CD1c-positive myeloid dendritic cell (primary cell): Measurements from ENCODE around the gene CDHR5.
A peak's percentile ranks its signal among the peaks of the same experiment; 100 is the strongest.

Experiments
- DNase-seq: peaks from one replicate; pipeline ENCODE4 v3.0.0-alpha.2; 2016; ENCODE audit errors: extremely low spot score

Gene CDHR5

DNA sequence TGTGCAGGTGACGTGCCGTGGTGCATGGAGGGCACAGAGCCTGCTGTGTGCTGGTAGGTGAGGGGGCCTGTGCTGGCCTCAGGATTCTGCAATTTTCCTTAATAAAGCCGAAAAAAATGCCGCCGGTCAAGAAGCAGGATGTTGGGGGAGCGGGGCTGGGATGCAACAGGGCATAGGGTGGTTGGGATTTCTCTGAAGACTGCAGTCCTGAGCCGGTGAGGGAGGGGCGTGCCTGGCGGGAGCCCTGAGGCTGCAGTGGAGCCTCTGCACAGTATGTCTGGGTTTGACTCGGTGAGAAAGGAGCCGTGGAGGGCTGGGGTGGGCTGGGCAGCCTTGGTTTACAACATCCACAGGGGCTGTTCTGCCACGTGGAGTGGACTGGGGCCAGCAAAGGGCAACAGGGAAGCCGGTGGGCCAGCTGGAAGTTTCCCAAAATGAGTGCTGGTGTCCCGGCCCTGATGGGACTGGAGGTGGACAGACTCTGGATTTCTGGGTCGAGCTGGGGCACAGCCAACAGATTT is 1.3 kb downstream of the CDHR5 start:
- no peak for DNase-seq

DNA sequence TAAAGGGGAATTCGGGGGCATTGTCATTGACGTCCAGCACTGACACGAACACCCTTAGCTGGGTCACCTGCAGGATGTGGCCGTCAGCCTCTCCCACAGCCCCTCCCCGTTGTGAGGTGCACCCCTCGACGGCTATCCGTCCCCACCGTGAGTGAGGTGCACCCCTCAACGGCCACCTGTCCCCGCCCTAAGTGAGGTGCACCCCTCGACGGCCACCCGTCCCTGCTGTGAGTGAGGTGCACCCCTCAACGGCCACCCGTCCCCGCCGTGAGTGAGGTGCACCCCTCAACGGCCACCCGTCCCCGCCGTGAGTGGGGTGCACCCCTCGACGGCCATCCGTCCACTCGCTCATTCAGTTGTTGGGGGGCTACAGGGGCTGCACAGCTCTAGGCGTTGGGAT is 2.9 kb downstream of the CDHR5 start:
- DNase-seq = no peak

DNA sequence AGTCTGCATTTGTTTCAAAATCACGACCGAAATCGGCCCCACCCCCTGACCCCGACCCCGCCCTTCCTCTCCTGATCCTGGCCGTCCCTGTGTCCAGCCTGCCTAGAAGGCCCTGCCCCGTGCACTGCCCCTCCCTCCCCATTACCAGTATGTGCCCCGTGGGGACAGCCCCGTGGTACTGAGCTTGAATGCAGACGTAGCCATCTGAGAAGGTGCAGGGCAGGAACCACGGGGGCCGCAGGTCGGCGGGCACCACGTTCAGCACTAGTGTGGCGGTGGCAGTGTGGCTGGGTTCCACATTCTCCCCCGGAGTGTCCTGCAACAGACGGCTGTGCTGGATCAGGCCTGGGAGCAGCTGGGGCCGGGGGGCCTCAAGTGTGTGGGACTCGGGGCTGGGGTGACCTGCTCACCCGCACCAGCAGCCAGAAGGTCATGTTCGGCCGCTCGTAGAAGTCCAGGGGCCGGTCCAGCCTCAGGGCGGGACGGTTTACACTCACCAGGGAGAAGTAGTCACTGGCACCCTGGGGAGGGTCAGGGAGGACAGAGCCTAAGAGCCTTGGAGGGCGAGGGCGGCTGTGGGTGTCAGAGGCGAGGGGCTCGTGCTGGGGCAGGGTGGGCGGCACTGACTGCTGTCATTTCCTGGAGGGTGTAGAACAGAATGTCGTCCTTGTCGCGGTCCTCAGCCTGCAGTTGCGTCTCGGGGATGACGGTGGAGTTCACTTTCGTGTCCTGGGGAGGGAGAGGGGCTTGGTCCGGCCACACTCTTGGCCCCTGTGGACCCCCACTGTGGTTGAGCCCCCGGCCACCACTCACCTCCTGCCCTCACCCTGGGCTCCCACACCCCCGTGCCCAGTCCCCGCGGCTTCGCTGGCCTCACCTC is 3.6 kb downstream of the CDHR5 start:
- DNase-seq = no peak

DNA sequence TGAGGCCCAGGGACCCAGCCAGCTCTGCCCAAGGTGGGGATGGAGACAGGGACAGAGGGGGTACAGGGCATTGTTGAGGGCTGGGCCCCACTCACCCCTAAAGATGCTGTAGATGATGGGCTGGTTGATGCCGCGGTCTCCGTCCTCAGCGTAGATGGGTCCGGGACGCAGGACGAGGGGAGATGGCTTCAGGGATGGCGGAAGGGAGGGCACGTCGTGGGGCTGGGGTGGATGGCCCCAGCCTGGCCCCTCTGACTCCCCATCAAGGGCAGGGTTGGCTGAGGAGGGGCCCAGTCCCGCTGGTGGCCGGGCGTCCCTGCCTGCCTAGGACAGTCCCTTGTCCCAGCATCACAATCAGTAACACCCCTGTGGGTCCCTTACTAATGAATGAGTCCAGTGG is 4.6 kb downstream of the CDHR5 start:
- DNase-seq = no peak

DNA sequence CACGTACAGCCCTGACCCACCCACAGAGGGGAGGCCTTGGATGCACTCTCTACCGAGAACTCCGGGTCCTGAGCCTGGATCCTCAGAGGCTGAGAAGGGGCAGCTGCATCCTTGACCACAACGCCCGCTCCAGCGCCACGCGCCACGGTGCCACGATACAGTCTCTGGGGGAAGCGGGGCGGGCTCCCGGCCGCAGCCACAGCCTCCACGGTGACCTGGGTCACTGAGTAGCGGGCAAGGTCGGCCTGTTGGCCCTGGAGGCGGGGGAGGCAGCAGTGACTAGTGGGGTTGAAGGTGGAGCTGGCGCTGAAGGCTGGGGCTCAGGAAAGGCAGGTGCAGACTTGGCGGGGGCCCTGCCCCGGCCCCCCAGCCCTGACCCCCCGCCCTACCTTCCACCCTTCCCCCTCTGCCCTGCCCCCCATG is 5.1 kb downstream of the CDHR5 start:
- DNase-seq = no peak

DNA sequence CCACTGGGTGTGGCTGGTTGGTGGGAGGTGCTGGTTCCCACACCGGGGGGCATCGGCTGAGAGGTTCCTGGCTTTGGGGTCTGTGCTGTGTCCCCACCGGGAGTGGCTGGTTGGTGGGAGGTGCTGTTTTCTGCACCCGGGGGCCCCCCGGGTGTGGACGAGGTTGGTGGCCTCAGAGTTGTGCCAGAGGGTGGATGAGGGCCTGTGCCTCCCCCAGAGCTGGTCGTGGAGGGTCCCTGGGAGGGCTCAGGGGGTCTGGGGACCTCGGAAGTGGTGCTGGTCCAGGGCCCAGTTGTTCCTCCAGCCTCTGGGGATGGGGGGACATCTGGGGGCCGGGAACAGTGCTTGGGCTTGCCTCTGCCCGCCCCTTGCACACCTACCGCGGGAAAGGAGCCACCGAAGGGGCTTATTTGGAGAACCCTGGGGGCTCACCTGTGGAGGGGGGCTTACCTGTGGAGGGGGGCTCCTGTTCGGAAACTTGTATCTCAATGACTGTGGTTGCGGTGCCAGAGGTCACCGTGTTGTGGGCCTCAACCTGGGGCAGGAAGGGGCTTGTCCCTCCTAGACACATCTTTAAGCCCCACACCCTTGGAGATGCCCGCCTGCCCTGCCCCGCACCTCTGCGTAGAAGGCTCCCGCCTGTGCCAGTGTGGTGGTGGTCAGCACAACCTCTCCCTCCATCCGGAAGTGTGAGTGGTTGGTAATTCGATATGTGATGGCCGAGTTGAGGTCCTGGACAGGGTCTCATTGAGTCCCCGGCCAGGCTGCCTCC is 5.7 kb downstream of the CDHR5 start:
- DNase-seq = no peak

DNA sequence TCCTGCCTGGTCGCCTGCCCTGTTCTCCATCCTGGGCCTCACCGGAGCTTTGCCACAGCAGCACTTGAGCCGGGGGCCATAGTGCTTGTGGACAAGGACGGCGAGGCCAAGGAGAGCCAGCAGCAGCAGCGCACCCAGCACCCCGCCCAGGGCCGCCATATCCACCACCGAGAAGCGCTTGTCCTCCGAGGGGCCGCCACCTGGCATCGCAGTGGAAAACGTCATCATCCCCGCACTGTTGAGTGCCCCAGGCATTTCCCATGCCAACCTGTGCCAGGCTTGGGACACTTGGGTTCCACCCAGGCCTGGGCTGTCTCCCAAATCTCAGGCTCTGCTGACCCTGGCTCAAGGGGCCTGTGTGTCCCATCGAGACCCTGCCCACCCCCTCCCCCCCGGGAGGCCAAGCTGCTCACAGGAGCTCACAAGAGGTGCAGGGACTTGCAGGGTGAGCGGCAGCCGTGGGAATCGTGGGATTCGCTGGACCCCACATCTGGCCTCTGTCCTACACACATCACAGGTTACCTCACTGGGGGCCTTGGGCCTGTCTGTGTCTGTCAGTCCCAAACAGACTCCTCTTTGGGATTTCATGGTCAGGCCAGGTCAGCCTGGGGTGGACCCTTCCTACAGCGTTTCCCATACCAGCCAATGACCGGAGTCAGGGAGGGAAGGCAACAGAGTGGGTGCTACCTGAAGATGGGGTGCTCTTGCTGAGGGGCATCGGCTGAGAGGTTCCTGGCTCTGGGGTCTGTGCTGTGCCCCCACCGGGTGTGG is 6.7 kb downstream of the CDHR5 start:
- DNase-seq = no peak

DNA sequence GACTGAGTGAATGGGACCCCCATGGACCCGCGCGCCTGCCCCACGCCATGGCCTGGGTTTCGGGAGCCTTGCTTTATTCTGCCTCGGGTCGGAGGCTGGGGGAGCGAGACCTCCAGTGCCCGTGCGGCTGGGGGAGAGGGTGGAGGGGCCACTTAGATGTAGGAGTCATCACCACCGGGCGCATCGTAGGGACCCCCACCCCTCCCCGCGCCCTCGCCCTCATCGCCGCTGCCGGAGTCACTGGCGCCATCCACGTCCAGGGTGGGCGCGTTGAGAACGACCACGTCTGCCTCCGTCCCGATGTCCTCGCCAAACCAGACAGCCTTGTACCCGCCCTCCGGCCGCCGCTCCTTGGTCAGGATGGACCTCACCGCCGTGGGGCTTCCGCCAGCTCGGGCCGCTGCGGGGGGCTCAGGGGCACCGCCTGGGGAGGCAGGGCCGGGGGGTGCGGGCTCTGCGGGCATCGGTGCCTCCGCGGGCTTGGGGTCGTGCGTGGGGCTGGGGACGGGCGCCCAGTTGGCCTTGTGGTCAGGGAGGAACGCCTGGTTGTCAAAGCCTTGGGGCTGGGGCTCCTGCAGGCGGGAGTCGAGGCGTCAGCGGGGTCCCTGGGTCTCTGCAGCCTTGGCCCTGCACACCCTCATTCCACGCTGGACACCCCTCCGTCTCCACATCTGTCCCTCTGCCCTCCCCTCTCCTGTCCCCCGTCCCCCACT is 7.4 kb downstream of the CDHR5 start:
- DNase-seq = no peak

DNA sequence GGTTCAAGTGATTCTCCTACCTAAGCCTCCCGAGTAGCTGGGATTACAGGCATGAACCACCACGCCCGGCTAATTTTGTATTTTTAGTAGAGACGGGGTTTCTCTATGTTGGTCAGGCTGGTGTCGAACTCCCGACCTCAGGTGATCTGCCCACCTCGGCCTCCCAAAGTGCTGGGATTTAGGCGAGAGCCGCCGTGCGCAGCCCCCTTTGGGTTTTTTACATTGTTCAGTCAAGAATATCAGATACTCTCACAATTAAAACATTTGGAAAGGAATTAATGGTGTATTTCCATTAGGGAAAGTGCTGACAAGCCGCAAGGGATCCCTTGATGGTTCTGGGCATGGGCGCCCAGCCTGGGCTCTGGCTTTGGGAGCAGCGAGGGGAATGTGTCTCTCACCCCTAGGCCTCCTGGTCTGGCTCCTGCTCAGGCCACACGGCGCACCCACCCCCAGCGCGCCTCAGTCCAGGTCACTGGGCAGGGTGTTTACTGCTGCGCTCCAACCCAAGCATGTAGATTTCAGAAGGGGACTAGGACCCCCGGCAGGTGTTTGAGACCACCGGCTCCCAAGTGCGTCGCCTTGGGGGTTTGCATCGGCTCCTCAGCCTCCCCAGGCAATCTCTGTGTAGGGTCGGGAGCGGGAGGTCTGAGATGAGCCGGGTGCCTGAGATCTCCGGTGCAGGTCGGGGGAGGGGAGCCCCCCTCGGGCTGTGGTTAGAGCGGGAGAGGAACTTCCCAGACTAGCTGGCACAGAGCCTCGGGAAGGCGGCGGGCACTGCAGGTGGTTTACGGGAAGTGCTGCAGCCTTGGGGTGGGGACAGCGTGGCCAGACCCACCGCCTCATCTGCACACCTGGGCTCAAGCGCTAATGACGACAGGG is 8.2 kb downstream of the CDHR5 start:
- DNase-seq = no peak

DNA sequence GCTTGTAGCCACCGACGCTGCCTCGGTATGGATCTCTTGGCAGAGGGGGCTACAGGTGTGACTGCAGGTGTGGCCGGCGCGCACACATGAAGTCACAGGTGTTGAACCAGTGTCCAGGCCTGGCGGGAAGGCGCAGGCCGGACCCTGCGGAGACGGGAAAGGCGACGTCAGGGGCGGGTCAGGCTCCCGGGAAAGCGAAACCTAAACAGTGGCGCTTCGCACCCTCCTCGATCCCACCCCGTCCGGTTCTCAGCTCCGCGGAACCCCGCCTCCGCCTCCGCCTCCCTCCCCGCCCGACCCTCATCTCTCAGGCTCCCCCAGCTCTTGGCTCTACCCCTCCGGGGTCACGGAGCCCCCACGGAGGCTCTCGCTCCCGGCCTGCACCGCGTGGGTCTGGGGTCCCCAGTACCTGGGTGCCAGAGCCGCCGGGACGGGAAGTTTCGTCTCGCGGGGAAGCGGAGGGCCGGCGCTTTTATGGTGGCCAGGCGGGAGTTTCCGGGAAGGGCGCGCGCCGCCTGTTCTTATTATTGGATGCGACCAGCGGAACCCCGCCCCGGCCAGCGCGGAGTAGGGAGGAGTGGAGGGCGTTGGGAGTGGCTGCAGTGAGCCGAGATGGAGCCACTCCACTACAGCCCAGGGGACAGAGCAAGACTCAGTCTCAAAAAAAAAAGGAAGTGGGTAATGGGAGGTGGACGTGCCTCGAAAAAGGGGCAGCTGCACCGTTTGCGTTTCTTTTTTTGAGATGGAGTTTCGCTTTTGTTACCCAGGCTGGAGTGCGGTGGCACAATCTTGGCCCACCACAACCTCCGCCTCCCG is 9.0 kb downstream of the CDHR5 start, which contains the start of gene IRF7:
Gene IRF7, minus strand, starts transcription at position 447 of the 816 bp plus-strand sequence. CDS start 586 bp downstream, outside the sequence.
- peak; percentile 97 for DNase-seq

DNA sequence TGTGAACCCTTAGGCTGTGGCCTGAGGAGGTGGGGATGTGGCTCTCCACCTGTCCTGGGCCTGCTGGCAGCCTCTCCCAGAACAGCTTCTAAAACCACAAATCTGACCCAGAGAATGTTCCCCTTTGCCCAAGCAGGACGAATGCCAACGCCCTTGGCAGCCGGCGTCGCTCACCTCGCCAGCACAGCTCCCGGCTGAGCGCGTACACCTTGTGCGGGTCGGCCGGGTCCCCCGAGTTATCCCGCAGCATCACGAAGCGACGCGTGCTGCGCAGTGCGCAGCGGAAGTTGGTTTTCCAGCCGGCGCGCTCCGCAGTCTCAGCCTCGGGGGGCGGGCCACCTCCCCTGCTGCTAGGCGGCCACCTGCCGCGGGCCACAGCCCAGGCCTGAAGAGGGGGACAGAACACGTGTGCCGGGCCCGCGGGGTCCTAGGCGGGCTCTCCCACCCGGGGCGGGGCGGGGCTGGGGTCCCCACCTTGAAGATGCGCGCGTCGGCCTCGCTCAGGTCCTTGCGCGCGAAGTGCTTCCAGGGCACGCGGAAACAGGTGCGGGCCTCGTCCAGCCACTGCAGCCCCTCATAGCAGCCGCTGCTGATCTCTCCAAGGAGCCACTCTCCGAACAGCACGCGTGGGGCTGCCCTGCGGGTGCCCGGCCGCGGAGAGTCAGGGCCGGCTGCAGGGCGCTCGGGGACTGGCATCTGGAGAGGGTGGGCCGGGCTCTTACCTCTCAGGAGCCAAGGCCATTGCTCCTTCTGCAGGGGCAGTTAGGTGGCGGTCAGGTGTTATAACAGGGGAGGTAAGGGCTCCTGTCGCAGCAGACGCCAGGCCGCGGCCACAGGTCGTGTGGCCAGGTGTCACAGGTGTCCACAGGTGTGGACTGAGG is 9.9 kb downstream of the CDHR5 start:
- no peak for DNase-seq

DNA sequence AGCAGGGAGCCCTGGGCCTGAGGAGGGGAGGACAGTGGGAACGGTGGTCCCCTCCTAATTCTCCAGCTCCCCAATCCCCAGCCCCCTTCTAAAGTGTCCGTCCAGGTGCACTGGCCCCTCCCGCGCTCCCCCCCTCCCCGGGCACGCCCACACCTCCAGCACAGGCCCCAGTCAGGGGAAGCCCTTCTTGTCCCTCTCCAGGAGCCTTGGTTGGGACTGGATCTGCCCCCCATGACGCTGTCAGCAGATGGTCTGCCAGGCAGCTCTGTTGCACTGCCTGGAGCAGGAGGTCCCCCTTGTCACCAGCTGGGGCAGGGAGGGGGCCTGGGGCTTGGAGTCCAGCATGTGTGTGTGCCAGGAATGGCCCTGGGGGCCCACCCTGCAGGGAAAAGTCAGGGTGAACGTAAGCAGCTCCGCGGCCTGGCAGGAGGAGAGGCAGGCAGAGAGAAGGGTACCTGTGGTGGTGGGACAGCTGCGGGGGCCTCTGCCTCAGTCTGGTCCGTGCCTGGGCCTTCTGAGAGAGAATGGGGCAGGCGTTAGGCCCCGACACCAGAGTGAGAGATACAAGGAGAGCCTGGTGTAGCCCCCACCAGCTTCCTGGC is 10.6 kb downstream of the CDHR5 start:
- no peak for DNase-seq

DNA sequence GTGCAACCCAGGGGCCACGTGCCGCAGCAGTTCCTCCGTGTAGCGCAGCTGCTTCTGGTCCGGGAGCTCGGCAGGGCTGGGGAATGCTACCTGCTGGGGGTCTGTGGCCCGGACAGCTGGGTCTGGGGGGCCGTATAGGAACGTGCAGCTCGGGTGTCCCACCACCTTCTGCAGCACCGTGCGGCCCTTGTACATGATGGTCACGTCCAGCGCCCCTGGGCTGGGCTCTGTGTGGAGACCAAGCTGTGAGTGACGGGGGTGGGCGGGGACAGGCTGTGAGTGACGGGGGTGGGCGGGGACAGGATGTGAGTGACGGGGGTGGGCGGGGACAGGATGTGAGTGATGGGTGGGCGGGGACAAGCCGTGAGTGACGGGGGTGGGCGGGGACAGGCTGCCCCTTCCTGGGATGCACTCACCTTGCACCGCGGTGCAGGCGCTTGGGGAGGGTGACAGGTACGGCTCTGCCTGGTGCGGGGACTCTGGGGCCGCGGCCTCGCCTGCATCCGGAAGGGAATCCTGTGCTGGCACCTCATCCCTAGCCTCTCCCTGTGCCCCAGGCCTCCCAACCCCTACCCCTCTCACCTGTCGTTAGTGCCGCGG is 11.3 kb downstream of the CDHR5 start:
- DNase-seq = peak; percentile 75

DNA sequence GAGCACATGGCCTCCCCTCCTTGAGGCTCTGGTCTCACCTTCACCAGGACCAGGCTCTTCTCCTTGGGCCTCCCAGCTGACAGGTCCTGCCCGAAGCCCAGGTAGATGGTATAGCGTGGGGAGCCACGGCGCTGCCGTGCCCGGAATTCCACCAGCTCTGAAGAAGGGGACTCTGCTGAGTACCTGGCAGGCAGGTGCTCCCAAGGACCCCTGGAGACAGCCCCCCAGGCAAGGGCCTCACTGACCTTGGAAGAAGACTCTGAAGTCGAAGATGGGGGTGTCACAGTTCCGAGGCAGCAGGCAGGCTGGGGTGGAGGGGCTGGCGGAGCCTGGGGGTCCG is 11.8 kb downstream of the CDHR5 start:
- DNase-seq = no peak

DNA sequence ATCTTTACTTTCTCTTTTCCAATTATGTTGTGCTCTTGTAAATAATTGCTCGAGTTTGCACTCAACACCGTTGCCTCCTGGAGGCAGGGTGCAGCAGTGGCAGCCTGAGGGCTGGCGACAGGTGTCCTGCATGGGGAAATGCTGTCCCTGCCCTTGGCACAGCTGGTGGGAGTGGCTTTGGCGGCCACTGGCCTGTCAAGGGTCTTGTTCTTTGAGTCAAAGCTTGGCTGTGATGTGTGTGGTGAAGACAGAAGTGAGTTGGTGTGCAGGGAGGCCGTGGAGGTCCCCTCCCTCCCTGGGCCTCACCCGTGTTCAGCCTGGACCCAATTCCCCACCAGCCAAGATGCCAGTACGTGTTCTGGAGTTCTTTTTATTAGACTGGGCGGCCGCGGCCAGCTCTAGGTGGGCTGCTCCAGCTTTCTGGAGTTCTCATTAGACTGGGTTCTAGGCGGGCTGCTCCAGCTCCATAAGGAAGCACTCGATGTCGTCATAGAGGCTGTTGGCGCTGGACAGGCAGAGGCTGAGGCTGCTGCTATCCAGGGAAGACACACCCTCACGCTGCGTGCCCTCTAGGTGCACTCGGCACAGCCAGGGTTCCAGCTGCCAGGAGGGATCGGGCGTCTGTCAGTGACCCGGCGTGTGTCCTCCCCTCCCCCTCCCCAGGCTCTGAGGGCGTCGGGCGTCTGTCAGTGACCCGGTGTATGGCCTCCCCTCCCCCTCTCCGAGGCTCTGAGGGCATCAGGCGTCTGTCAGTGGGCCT is 12.4 kb downstream of the CDHR5 start:
- peak; percentile 15 for DNase-seq

DNA sequence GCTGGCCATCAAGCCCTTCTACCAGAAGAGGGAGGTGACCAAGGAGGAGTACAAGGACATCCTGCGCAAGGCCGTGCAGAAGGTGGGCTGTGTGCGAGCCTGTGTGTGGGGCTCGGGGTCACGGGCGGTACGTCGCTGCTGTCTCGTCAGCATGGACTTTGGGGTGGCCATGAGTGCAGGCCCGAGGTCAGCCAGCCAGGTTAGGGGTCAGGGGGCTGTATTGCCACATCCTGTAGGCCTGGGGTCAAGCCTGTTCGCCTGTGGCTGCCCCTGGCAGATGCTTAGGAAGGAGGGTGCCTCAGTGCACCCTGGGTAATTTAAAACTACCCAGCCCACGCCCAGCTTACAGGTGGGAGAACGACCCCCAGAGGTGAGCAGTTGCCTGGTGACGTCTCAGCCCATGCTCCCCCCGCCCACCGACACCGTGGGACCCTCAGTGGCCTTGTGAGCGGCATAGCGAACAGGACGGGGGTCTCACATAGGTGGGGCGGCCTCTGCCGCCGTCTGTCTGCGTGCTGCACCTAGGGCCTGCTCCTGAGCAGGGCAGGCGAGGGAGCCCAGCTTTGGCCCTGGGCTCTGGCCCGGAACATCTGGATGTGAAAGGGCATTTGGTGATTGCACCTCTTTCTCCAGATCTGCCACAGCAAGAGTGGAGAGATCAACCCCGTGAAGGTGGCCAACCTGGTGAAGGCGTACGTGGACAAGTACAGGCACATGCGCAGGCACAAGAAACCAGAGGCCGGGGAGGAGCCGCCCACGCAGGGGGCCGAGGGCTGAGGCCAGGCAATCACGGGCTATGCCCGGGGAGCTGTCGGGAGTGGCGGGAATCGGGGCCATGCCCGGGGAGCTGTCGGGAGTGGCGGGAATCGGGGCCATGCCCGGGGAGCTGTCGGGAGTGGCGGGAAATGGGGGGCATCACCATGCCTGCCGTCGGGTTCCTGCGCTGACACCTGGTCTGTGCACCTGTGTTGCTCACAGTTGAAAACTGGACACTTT is 13.5 kb downstream of the CDHR5 start:
- no peak for DNase-seq
